ENCODE results near the gene SUGCT. TPM values are rescaled to one million over a fixed set of nuclear protein-coding genes. Genes with fewer than 3 reads are reported as not detected.
A peak's percentile ranks its signal among the peaks of the same experiment; 100 is the strongest.

Gene SUGCT
- total and polyA plus RNA-seq, 2 of the 8 experiments (the other 6 are each of a cell fraction or from before 2014, with no cell fraction given), result 2.8 to 5.4 TPM

DNA sequence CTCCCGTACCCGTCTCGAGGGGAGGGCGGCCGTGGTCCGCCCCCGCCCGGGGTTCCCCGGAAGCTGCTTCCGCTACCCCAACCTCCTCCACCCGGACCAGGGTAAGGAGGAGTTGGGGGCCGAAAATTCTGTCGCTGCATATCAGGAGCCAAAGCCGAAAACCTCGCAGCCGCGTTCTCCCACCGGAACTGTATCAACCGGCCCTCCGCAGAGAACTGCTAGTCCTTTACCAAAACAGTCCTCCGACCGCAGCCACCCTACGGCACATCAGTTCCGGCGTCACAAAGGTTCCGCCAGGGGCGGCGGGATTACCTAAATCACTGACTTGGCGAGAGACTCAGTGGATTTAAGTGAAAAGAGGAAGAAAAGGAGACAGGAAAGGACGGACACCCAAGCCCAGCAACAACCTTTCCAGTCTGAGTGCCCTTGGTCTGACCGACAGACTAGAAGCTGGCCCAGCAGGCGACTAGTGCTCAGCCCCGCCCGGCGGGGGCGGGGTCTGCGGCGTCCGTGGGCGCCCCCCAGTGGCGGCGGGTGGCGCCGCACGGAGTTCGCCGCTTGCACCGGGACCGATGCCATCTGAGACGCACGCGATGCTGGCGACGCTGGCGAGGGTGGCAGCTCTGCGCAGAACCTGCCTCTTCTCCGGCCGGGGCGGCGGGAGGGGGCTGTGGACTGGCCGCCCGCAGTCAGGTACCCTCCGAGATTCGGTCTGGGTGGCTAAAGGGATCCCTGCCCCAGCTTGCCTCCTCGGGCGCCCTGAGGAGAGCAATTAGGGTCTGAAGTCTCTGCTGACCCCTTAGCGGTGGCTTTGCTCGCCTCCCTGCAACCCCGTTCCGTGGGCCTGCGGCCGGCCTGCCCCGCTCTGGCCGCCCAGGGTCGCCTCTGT lies at the start of gene SUGCT, which contains the start of gene MPLKIP (continued):
- peak; percentile 42; the same call in 1 of the 2 replicates for TF ChIP-seq SRF (IDR thresholded peaks at IDR 0.05; ENCODE audit: low read depth, low read length)
- TF ChIP-seq RXRA (IDR thresholded peaks at IDR 0.05; ENCODE audit: insufficient read depth, low read depth, low read length), result no peak
- no peak for TF ChIP-seq EZH2 (IDR thresholded peaks at IDR 0.05; ENCODE audit: low read depth, low read length, severe bottlenecking)
- TF ChIP-seq, protein P1, sequence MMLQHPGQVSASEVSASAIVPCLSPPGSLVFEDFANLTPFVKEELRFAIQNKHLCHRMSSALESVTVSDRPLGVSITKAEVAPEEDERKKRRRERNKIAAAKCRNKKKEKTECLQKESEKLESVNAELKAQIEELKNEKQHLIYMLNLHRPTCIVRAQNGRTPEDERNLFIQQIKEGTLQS (IDR thresholded peaks at IDR 0.05; ENCODE audit: insufficient read depth, low read depth, low read length), result no peak
- TF ChIP-seq HDAC2 (IDR thresholded peaks at IDR 0.05; ENCODE audit: borderline replicate concordance in 1 of 2, low read depth in 2 of 2, low read length in 2 of 2), result 0 out of 4 replicates have a peak, but pooled peaks of 1 of the 2 experiments have one; percentile 76
- TF ChIP-seq, protein P2, sequence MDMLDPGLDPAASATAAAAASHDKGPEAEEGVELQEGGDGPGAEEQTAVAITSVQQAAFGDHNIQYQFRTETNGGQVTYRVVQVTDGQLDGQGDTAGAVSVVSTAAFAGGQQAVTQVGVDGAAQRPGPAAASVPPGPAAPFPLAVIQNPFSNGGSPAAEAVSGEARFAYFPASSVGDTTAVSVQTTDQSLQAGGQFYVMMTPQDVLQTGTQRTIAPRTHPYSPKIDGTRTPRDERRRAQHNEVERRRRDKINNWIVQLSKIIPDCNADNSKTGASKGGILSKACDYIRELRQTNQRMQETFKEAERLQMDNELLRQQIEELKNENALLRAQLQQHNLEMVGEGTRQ (IDR thresholded peaks at IDR 0.05; ENCODE audit: low read length), result no peak
- TF ChIP-seq RNF2 (IDR thresholded peaks at IDR 0.05; ENCODE audit: borderline replicate concordance, low read depth, low read length, missing control alignments, poor library complexity, severe bottlenecking), result no peak
- TF ChIP-seq KDM4A (IDR thresholded peaks at IDR 0.05; ENCODE audit: low read depth, low read length, severe bottlenecking), result peak; percentile 99
- peak; percentile 32 for TF ChIP-seq CREB1 (IDR thresholded peaks at IDR 0.05)
- no peak for TF ChIP-seq NRF1 (IDR thresholded peaks at IDR 0.05; ENCODE audit: low read depth, low read length)
- TF ChIP-seq TAF7 (optimal IDR thresholded peaks at IDR 0.05; ENCODE audit: borderline replicate concordance, low read depth, low read length), result no peak
- no peak for TF ChIP-seq NANOG (IDR thresholded peaks at IDR 0.05; ENCODE audit: insufficient read depth, low read depth, low read length, poor library complexity, severe bottlenecking)
- peak; percentile 94 for TF ChIP-seq TBP (IDR thresholded peaks at IDR 0.05; ENCODE audit: low read depth, low read length)
- peak; percentile 76 to 79 for TF ChIP-seq POLR2A (IDR thresholded peaks at IDR 0.05; ENCODE audit: control extremely low read depth in 1 of 2, low read depth in 2 of 2, low read length in 2 of 2)
- TF ChIP-seq CBX8 (IDR thresholded peaks at IDR 0.05; ENCODE audit: borderline replicate concordance, low read depth, low read length), result no peak
- TF ChIP-seq SP2 (IDR thresholded peaks at IDR 0.05; ENCODE audit: low read length), result no peak
- TF ChIP-seq PHF8 (conservative IDR thresholded peaks at IDR 0.05; ENCODE audit: low read depth, low read length), result peak; percentile 89
- TF ChIP-seq, protein P3, sequence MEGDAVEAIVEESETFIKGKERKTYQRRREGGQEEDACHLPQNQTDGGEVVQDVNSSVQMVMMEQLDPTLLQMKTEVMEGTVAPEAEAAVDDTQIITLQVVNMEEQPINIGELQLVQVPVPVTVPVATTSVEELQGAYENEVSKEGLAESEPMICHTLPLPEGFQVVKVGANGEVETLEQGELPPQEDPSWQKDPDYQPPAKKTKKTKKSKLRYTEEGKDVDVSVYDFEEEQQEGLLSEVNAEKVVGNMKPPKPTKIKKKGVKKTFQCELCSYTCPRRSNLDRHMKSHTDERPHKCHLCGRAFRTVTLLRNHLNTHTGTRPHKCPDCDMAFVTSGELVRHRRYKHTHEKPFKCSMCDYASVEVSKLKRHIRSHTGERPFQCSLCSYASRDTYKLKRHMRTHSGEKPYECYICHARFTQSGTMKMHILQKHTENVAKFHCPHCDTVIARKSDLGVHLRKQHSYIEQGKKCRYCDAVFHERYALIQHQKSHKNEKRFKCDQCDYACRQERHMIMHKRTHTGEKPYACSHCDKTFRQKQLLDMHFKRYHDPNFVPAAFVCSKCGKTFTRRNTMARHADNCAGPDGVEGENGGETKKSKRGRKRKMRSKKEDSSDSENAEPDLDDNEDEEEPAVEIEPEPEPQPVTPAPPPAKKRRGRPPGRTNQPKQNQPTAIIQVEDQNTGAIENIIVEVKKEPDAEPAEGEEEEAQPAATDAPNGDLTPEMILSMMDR (IDR thresholded peaks at IDR 0.05; ENCODE audit: control extremely low read depth in 1 of 3, insufficient read depth in 1 of 3, low read depth in 1 of 3, low read length in 3 of 3), result peak; percentile 84 to 89 (median 87)
